Measurements from ENCODE around the gene ARL4D.
"Not testable (repeated sequence)": the region's sequence is repeated elsewhere in the genome, so short reads cannot be mapped to it uniquely, and the experiment has no call there.

Gene ARL4D

DNA sequence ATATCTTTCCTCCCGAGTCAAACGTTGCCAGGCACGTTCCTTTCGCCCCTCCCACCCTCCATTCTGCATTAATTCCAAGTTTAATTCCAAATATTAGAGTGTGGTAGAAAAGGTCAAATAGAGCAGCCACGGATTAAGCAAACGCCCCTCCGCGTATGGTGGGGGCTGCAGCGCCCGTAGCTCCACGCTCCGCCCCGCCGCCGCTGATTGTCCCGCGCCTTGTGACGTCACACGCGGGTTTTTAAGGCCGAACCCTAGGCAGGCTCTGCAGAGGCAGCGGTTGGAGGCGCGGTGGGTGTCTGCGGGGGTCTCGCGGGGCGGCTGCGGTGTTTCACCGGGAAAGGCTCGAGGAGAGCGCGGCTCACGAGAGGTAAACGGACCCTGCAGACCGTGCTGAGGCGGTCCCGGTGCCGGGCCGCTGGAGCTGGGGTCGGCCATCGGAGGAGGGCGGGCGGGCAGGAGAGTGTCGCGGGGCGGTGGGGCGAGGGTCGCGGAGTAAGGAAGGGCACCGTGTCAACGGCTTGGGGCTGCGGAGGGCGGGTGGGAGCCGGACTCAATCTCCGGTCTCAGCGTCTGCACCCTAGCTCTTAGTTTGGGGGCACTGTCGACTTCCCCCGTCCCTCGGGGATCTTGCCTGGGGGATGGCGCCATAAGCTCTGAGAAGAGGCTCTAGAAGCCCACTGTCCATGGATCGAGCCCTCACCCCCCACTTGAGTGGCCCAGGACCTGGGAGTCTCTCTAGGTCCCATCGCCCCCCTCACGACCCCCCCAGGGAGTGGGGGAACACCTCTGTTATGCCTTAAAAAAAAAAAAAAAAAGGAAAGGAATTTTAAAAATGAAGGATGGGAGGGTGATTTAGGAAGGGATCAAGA, at the start of gene ARL4D:
TSS of gene ARL4D (plus strand) at position 270 of the 872 bp plus-strand sequence. CDS start 740 bp downstream, outside the sequence.
- peak; percentile 84 to 87 for DNase-seq

GRCh38 chr17:43349142-43349541, 49.7 kb upstream of the ARL4D start:
- no peak for DNase-seq

- DNase-seq = peak in 1 of 2 experiments; percentile 48
These were observed 47.9 kb upstream of the ARL4D start for GRCh38 chr17:43350888-43351361.

GRCh38 chr17:43351691-43352090, 47.1 kb upstream of the ARL4D start:
- DNase-seq = no peak

DNA sequence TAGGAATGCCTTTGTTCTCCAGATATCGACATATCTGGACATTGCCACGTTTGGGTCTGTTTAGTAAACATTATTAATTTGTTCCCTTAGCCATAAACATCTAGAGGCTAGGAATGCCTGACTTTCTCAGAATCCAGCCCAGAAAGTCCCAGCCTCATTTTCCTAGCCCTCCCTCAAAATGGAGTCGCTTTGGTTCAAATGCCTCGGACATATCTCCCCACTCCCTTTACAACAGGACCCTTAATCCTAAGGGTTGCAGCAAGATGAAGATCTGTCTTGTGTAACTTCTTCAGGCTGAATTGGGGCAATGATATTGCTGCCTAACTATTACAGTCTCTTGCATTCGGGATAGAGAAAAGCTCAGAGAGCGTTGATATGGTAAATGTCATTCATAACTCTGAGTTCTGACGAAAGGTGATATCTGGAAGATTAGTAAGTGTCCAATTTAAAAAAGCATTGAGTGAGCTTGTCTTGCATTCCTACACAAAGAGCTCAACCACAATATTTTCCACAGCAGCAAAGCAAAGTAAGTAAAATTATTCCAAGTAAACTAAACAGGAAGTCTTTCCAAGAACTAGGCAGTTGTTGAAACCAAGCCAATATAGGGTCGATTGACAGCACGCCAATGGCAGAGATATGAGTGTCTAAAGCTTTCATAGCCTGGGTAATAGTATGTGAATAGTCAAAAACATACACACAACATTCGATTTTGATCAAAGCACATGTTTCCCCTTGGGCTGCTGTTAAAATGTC, 46.0 kb upstream of the ARL4D start:
- DNase-seq = no peak

DNA sequence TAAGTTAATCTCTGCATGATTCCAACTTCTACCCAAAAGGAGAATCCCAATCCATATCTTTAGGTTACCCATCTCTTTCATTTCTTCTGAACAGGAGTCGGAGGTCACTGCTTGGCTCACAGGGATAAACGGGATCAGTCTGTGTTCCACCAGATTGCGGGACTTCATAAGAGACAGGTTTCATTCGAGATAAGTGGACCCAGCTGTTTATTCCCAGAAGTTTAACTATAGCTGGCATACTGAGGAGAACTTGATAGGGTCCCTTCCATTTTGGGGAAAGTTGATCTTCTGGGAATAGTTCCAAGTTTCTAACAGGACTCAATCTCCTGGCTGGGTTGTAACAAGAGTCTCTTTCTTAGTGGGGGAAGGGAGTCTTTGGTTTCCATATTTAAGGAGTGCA, 45.4 kb upstream of the ARL4D start:
- no peak for DNase-seq

GRCh38 chr17:43354371-43354770, 44.4 kb upstream of the ARL4D start:
- DNase-seq = no peak

DNA sequence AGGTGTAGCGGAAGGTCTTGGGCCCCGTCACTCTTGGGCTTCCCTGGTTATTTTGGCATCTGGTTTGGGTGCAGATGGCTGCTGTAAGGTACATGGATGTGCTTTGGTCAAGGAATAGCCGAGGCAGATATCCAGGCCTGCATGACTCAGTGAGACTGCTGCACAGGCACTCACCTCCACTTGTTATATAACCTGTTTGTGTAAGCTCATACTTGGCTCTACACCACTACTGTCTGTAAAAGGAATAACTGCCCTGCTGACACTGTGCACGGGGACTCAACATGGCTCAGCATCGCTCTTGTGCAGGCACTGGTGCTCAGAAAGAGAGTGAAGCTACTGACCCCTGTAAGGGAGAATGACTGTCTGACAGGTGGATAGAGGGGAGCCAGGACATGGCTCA, 42.3 kb upstream of the ARL4D start:
- DNase-seq = no peak

DNA sequence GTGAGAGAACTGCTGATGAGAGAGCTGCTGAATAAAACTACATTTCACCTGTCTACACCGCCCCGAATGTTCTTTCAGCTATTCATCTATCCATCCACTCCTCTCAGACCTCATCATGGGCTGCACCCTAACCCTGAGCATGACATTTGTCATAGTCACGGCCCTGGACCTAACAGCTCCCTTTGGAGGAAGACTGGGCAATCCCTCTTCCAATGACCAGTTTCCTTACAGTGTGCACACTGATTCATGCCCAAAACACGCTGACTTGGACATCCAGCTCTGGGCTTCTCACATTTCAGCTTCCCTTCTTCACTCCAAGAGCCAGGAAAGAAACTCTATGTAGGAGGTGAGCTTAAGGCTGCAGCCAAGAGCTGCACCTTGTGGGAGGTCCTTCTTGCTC, 41.8 kb upstream of the ARL4D start:
- DNase-seq = no peak

DNA sequence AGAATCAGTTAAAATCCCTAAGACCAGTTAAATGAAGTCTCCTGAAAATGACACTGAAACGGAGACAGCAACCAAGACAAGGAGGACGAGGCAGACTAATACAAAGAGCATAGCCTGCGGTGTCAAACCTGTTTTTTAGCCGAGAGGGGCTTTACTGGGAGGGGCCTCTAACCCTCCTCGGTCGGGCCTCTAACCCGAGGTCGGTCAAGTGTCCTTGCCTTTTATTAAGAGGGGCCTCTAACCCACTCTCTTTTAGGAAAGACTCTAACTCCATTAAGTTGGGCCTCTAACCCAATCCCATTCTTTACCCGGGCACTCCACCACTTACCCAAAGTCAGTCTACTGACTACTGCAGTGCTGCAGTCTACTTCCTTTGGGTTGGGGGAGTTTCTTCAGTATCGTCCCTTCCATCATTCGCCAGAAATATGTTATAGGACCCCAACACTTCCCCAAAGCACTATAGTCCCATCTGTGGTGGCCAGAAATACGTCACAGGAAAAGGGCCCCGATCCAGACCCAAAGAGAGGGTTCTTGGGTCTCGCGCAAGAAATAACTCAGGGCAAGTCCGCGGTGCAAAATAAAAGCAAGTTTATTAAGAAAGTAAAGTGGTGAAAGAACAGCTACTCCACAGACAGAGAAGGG, 39.2 kb upstream of the ARL4D start:
- DNase-seq = no peak

DNA sequence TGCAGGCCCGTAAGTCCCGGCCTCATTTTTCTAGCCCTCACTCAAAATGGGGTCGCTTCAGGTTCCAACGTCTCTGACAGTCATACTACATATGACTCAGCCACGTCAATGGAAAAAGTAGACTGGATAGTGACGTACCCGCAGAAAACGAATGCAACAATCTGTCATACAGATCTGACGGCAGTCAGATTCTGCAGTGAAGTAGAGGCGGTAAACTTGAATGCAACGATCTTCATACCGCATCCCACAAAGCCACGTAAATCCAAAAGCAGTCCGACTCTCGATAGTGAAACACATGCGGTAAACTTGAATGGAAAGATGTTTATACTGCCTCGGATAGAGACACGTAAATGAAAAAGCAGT, 38.4 kb upstream of the ARL4D start:
- peak; percentile 73 to 77 for DNase-seq

DNA sequence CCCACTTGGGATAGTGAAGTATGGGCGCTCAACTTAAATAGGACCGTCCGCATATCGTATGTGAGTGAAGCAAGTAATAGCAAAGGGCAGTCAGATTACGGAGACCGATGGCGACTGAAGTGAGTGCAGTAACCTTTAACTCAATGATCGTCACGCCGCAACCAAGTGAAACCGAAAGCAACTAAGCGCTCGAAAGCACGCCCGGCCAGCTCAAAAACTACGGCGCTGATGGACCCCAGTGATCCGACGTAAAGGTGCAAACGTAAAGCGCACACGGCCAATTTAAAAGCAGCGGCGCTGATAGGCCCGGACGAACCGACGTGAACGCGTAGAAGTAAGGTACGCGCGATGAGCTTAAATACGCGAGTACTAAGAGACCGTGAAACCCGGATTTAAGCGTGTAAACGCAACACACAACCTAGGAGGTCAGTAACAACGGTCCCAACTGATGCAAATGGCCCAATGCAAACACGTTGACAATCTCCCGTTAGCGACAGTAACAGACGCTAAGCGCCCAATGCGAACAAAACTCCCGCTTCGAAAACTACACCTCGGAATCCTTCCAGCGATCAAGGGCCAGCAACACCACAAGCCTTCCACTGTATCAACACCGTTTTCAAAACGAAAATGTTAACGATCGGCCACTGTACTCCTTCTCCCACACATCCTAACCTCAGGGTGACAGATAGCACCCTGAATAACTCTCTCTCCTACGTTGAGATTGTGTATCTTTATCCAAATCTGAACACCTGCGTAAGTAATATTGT, 37.9 kb upstream of the ARL4D start:
- DNase-seq = peak; percentile 92 to 93

DNA sequence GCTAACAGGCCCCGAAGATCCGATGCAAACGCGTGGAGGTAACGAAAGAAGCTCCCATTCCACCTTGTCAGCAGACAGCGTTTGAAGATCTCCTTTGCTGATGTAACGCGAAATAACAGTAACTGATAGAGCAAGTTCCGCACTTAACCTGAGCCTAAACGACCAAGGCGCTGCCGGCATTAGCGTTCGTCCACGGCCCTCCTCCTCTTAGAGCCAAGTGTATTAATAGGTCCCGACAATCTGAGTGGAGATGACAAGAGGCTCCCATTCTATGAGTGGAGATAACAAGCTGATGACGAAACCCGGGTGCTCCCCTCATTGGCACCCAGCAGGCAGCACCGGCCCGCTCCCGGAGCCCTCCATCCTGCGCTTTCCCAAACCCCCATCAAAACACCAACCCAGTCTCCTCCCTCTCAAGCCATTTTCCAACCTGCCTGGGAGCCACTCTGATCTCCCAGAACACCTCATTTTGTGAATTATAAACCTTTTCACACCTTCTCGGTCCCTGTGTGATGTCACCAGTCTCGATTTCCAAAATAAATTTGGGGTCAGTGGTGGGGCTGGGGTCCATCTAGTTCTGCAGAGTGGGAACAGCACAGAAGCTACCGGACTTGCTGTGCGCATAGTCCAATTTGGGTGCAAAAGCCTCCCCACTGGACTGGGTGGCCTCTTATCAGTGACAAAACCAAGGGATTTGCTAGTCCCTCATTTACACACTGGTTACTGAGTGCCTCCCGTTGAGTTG, 35.4 kb upstream of the ARL4D start:
- DNase-seq = no peak

DNA sequence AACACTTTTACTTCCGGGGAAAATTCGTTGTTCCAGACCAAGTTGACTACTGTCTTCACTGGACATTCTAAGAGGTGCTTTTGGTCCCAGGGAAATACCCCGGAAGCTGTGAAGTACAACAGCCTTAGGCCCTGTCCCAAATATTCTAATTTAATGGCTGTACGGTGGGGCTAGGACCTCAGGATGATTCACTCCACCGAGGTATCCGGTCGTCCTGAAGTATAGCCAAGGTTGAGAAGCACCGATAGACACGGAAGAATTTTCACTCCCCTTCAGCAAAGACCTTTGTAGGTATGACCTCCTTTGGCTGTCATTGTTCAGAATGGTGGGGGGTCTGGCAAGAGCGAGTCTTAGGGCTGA, 34.9 kb upstream of the ARL4D start:
- no peak for DNase-seq

GRCh38 chr17:43365356-43365755, 33.4 kb upstream of the ARL4D start:
- no peak for DNase-seq

- DNase-seq = not testable (repeated sequence)
These were observed 32.9 kb upstream of the ARL4D start for GRCh38 chr17:43365921-43366320.

GRCh38 chr17:43366891-43367736, 31.7 kb upstream of the ARL4D start:
- peak in 1 of 2 experiments; percentile 51 for DNase-seq

- peak; percentile 54 to 56 for DNase-seq
These were observed 31.0 kb upstream of the ARL4D start for GRCh38 chr17:43367737-43368242.

GRCh38 chr17:43368740-43369506, 29.9 kb upstream of the ARL4D start:
- DNase-seq = peak; percentile 81 to 82

- DNase-seq = no peak
These were observed 28.8 kb upstream of the ARL4D start for GRCh38 chr17:43369986-43370385.

All from activated T-cell treated with anti-CD3 and anti-CD28 coated beads, Interleukin-2, amount 50 U/mL, for 48 hours (primary cell).